Measurements from ENCODE around the gene TAS2R60.
"Not testable (repeated sequence)": the region's sequence is repeated elsewhere in the genome, so short reads cannot be mapped to it uniquely, and the experiment has no call there.

The TAS2R60 gene

DNA sequence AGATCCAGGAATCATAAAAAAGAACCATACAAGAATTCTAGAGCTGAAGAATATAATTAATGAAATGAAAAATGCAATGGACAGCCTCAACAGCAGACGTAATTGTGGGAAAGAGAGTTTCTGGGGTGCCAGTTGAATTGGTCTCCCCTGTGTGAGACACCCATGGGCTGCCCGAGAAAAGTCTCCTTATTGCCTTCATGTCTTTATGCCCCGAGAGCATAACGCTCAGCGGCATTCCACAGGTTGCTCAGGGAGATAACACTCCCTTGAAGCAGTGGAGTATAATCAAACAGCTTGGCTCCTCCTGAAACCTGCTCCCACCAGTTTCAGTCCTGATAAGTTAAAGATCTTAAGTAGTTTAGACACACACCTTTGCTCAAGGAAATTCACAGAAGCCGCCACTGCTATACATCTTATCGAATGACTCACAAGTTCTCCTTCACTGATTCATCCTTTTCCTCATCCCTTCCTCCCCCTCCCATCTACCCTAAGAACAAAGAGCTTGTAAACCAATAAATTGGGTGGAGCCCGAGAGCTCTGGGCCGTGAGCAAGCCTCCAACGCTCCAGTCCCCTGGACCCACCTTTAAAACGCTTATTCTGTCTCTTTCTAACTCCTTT, 28.9 kb downstream of the TAS2R60 start:
- not testable (repeated sequence) for DNase-seq (ENCODE audit: low read depth, low spot score)

DNA sequence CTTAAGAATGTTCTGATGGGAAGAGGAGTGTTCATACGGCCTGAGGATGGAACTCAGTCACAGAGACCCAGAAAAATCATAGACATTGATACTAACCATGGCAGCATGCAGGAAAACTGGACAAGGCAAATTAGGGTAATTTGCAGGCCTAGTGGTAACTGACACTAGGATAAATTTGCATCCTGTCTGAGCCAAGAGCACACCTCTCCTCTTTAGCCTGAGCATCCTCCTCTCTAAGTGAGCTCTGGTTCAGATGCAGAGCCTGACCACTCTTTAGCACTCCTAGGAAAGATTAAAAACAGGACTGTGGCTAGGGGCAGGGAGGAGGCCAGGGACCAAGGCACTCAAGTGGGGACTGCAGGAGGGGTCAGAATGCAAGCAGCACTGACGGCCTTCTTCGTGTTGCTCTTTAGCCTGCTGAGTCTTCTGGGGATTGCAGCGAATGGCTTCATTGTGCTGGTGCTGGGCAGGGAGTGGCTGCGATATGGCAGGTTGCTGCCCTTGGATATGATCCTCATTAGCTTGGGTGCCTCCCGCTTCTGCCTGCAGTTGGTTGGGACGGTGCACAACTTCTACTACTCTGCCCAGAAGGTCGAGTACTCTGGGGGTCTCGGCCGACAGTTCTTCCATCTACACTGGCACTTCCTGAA, 34.4 kb downstream of the TAS2R60 start, which contains the start of gene TAS2R41:
TAS2R41 (plus strand) TSS at position 373 of the 650 bp plus-strand sequence; CDS start at position 373, 0 bp downstream.
- DNase-seq (ENCODE audit: low read depth, low spot score): no peak

DNA sequence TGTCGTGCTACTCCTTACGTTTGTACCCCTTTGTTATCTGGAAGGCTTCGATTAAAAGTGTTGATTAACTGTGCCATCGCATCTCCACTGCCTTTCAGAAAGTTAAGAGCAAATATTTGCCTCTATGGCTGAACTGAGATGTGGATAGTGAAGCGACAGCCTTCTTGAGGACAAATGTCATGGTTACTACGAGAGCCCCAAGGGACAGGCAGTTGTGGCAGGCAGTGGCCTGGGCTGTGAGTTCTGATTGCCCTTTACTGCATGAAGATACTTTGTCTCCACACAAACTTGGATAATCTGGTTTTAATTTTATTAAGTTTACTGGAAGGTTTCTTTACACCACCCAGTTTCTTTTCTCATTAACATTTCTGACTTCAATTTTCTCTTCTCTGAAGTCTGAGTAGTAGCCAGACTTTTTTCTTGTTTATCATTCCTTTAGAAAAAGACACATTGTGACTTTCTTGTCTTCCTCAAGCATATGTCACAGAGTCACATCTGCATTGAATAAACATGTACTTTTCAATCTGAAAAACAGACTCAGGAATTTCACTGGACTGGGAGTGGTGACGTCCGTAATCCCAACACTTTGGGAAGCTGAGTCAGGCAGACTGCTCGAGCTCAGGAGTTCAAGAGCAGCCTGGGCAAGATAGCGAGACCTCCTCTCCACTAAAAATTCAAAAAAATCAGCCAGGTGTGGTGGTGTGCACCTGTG, 36.0 kb downstream of the TAS2R60 start:
- DNase-seq (ENCODE audit: low read depth, low spot score): no peak

DNA sequence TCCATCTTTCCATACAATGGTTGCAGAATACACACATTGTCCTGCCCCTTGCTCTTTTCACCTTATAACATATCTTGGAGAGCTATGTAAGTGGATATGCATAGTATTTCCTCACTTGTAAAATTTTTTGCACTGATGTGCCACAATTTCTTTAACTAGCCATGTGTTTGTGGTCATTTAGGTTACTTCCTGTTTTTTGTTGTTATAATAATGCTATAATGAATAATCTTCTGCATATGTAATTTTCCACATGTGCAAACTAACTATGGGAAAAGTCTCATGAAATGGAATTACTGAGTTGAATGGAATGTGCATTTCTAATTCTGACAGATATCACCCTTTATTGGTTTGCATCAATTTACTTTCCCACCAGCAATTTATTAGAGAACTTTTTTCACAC, 37.2 kb downstream of the TAS2R60 start:
- DNase-seq (ENCODE audit: low read depth, low spot score): no peak

DNA sequence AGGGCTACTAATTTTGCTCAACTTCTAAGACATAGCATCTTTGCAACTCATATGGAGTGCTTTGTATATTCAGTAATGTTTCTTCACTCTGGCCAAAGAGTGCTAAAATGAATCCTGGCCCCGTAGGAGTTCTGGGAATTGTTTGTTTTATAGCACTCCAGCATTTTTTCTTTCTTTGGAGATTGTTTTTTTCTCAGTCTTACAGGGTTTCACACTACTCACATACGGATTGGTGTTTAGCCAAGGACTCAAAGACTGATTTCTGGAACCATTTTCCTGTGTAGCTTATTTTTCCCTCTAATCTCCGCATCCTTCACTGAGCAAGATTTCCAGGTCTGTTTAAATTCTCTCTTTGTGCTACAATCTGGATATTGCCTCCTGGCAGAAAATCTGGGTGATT, 40.9 kb downstream of the TAS2R60 start:
- no peak for DNase-seq (ENCODE audit: low read depth, low spot score)

DNA sequence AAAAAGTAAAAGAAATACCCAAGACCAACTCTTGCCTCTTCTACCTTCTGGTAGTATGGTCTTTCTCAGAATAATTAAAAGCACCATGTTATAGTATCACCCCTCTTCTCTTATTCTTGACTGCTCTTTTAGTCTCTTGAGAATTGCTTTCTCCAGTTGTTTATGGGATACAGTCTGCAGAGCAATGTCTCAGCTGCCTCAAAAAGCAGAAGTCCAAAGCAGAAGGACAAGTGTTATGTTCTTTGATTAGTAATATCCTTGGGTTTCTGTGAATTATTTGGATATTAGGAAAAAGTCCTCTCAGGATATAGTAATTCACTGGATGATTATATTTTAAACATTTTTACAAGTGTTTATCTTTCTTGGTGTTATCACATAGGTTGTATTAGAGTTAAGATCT, 41.8 kb downstream of the TAS2R60 start:
- no peak for DNase-seq (ENCODE audit: low read depth, low spot score)

DNA sequence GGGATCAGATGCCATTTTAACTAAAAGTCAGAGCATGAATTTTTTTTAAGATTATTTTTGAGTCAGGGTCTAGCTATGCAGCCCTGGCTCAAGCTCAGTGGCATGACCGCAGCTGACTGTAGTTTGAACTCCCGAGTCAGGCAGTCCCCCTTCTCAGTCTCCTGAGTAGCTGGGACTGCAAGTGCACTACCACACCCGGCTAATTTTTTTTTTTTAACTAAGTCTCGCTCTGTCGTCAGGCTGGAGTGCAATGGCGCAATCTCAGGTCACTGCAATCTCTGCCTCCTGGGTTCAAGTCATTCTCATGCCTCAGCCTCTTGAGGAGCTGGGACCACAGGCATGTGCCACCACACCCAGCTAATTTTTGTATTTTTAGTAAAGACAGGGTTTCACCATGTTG, 42.2 kb downstream of the TAS2R60 start:
- DNase-seq (ENCODE audit: low read depth, low spot score): no peak

DNA sequence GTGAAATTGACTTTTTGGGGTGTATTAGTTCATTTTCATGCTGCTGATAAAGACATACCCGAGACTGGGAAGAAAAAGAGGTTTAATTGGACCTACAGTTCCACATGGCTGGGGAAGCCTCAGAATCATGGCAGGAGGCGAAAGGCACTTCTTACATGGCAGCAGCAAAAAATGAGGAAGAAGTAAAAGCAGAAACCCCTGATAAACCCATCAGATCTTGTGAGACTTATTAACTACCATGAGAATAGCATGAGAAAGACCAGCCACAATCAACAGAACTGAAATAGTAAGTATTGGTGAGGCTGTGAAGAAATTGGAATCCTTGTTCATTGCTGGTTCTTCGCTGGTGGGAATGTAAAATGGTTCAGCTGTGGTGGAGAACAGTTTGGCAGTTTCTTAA, 43.0 kb downstream of the TAS2R60 start:
- not testable (repeated sequence) for DNase-seq (ENCODE audit: low read depth, low spot score)

DNA sequence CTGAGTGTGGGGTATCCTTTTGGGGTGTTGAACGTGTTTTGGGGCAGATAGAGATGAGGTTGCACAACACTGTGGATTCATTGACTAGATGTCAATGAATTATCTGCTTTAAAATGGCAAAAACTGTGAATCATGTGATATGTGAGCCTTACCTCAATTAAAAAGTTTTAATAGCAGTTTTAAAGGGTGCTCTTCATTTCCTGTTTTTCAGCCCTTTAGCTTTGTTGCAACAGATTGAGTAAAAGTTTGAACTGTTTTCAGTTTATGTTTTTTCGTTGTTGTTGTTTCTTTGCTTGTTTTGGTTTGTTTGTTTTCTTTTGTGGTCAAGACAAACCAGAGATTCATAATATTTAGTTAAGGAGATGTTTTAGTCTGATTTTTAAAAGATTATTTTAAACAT, 43.8 kb downstream of the TAS2R60 start:
- no peak for DNase-seq (ENCODE audit: low read depth, low spot score)

DNA sequence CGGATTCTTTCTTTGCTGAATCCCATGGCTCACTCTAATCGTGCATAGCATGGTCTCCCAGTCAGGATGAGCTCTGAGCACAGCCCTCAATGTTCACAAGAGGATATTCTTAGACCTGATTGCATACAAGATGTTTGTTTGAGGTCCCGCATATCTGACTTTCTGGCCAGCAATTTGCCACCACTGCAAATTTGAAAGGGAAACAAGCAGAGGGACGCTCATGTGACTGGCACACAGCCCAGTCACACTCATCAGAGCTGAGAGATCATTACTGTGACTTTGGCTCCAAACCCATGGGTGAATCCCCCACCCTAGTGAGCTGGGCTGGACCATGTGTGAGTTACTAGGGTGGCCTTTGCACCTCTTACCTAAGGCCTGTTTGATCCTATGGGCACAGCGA, 44.3 kb downstream of the TAS2R60 start:
- DNase-seq (ENCODE audit: low read depth, low spot score): no peak

DNA sequence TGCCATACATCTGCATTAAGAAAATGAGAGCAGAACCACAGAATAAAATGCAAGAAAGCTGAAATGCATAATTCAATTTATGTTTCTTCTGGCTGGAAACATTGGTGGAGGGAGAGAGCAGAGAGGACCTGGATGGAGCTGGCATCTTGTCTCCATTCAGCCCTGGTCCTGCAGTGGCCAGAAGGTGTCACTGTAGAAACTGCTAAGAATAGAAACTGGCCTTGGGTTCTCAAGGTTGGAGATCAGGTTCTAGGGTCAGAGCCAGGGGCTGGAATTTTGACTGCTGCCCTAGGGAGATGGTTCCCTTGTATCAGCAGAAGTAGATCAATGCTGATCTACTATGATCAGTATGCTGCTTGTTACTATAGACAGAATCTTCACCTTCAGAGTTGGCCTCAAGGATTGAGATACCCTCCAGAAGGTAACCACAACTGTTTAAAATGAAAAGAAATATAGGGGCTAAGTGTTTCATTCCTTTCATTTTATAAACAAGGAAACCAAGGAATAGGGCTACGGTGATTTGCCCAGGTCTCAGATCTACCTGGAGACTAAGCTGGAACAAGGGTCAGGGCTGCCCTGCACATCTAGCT, 47.6 kb downstream of the TAS2R60 start:
- no peak for DNase-seq (ENCODE audit: low read depth, low spot score)

DNA sequence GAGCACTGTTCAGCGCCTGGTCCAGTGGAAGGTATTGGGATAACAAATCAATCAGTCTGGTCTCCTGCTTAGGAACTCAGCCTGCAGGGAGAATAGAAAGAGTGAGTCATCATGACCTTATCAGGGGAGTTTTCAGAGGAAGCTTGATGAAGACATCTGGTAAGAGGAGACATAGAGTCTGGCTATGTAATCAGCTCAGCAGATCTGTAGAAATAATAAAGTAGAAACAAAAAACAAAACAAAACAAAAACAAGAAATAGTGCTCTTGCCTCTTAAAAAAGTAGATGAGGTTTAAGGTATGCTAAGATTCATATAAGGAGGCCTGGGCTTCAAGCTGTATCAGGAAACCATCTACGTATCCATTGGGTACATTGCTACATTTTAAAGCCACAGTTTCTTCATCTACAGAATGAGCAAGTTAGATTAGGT, 48.8 kb downstream of the TAS2R60 start:
- peak; percentile 12 for DNase-seq (ENCODE audit: low read depth, low spot score)

DNA sequence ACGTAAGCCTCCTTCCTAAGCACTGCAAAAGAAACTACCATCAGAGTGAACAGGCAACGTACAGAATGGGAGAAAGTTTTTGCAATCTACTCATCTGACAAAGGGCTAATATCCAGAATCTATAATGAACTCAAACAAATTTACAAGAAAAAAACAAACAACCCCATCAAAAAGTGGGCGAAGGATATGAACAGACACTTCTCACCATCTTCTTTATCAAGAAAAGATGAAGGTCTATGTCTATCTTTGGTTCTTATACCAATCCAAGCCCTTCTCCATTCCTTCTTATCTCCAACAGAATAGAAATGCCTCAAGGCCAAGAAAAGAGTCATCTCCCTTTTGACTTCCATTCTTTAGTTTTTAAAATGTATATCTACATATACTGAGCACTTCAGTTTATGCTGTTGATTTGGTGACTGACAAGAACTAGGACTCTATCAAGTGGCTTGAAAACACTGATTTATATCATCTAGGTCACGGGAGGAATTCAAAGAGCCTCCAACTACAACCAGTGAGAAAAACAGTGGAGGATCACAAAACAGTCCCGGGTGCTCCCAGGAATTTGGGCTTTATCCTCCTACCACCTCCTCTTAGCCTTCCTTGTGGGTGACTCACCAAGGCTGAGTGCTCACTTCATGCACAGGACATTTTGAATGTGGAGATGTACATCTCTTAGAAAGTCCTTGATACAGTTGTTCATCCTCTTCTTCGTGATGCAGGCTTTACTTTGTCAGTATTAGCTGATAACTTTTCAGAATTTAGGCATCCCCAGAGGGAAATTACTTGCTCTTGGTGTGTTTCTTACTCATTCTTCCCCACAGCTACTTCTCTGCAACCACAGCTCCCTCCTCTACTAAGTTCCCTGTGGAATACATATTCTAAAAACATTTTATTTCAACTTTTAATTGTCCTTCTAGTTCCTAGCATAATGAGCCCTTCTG, 49.8 kb downstream of the TAS2R60 start:
- DNase-seq (ENCODE audit: low read depth, low spot score): no peak

DNA sequence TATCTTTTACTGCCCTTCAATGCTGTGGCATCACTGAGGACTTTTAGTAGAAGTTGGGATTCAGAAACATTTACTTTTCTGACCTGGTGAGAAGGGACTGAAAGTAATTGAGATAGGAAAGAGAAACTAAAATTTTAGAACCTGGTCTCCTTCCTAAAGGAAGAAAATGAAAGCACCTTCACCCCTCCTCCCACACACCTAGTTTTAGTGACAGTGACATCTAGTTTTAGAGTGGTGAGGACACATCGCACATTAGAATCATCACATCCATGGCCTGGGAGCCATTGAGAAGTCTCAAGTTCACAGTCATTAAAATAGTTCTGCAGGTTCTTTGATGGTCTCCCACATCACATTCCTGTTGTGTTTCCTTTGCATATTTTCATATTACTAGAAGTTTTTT, 50.5 kb downstream of the TAS2R60 start:
- DNase-seq (ENCODE audit: low read depth, low spot score): no peak

Measured in astrocyte of the hippocampus (primary cell).